PC-3 (cell line): ENCODE data around the gene DDX39B. TPM values are rescaled to one million over a fixed set of nuclear protein-coding genes. Genes with fewer than 3 reads are reported as not detected.

Source experiments
- ATAC-seq: fragments of 200-7000 bp; cut with Tn5 transposase; 2 replicates; pipeline ENCODE4 v1.9.1; 2020; ENCODE audit warnings: mild to moderate bottlenecking, moderate library complexity
- BruUV-seq: library from RNA; stranded (reverse); fragments of 400-500 nt; replicated peaks from 2 replicates; lab custom pipeline; 2021; lab: Mats Ljungman, UMichigan
- CTCF ChIA-PET: fragments of 300-600 bp; sonication (Branson Sonifier 250); formaldehyde crosslinking; loops from one replicate; lab custom pipeline; 2022; ENCODE audit warnings: antibody characterized with exemption; lab: Charles Lee
- POLR2A ChIA-PET: fragments of 300-600 bp; sonication (Branson Sonifier 250); formaldehyde crosslinking; loops from one replicate; lab custom pipeline; 2022; ENCODE audit warnings: antibody characterized with exemption; ENCODE audit not compliant: unreplicated experiment; lab: Charles Lee
- DNase-seq: peaks from one replicate; pipeline ENCODE4 v3.0.0-alpha.2; 2015
- H2AFZ ChIP-seq: fragments of 300-600 bp; sonication (generic); 2 replicates; pipeline ENCODE4 v1.6.0; 2016; ENCODE audit warnings: antibody characterized with exemption, low read length
- H3F3A ChIP-seq: fragments of 300-600 bp; sonication (generic); one replicate; pipeline ENCODE4 v1.6.0; 2017; ENCODE audit warnings: antibody characterized with exemption, low read length, control low read depth, mild to moderate bottlenecking; ENCODE audit not compliant: unreplicated experiment
- H3K27ac ChIP-seq: fragments of 300-600 bp; sonication (generic); 2 replicates; pipeline ENCODE4 v1.5.1; 2016; ENCODE audit warnings: mild to moderate bottlenecking, low read length
- H3K27me3 ChIP-seq: fragments of 300-600 bp; sonication (generic); 2 replicates; pipeline ENCODE4 v1.6.1; 2016; ENCODE audit warnings: low read length, mixed read lengths
- H3K36me3 ChIP-seq: fragments of 300-600 bp; sonication (generic); 2 replicates; pipeline ENCODE4 v1.6.1; 2016; ENCODE audit warnings: low read depth, mixed run types, low read length, mixed read lengths
- H3K4me1 ChIP-seq: fragments of 300-600 bp; sonication (generic); 2 replicates; pipeline ENCODE4 v1.5.1; 2016; ENCODE audit warnings: low read length; ENCODE audit not compliant: insufficient read depth
- H3K4me2 ChIP-seq: fragments of 300-600 bp; sonication (generic); 2 replicates; pipeline ENCODE4 v1.6.0; 2016; ENCODE audit warnings: low read length
- H3K4me3 ChIP-seq: fragments of 300-600 bp; sonication (generic); 2 replicates; pipeline ENCODE4 v1.5.1; 2016; ENCODE audit warnings: mild to moderate bottlenecking, low read length, mixed read lengths
- H3K79me2 ChIP-seq: fragments of 300-600 bp; sonication (generic); 2 replicates; pipeline ENCODE4 v1.6.1; 2017; ENCODE audit warnings: low read length, mixed read lengths
- H3K9ac ChIP-seq: fragments of 300-600 bp; sonication (generic); 2 replicates; pipeline ENCODE4 v1.6.0; 2016; ENCODE audit warnings: mild to moderate bottlenecking, low read length
- H3K9me2 ChIP-seq: fragments of 300-600 bp; sonication (generic); replicated peaks from 2 replicates; pipeline ENCODE4 v1.6.1; 2016; ENCODE audit warnings: mixed run types, low read length, mixed read lengths
- H3K9me3 ChIP-seq: fragments of 300-600 bp; sonication (generic); 2 replicates; pipeline ENCODE4 v1.6.1; 2016; ENCODE audit warnings: low read length, mixed read lengths
- H4K20me1 ChIP-seq: fragments of 300-600 bp; sonication (generic); 2 replicates; pipeline ENCODE4 v1.6.1; 2016; ENCODE audit warnings: low read length, mixed read lengths
- CTCF ChIP-seq: fragments of 300-600 bp; sonication (generic); conservative IDR thresholded peaks from 2 replicates; pipeline ENCODE4 v1.5.1; 2017; ENCODE audit warnings: antibody characterized with exemption, low read depth, mild to moderate bottlenecking, low read length
- EZH2 ChIP-seq: fragments of 300-600 bp; sonication (generic); IDR thresholded peaks from one replicate; pipeline ENCODE4 v1.6.1; 2017; ENCODE audit warnings: antibody characterized with exemption, mild to moderate bottlenecking, low read length; ENCODE audit not compliant: unreplicated experiment
- EZH2phosphoT487 ChIP-seq: fragments of 300-600 bp; sonication (generic); IDR thresholded peaks from 2 replicates; pipeline ENCODE4 v1.6.1; 2018; ENCODE audit warnings: mild to moderate bottlenecking, antibody characterized with exemption, low read length, borderline replicate concordance
- intact Hi-C: fragments of 100-400 bp; cut with micrococcal nuclease; formaldehyde crosslinking; loops from 2 replicates; pipeline ENCODE4 v1.9.0; 2023
- total RNA-seq: library from RNA; depleted of rRNA; stranded (reverse); fragments of >200 nt; gene quantifications from 2 replicates; pipeline ENCODE4 v1.2.3, GENCODE V29; 2014

The DDX39B gene
- total RNA-seq, 1 experiment from 2014 or later, result 465 TPM

- DNase-seq (peak; percentile 57), ATAC-seq (no peak)
- no TSS peak for BruUV-seq
- Histone ChIP-seq H3K9me3 (no peaks in the 10 kb centered on the region), H4K20me1 (no peaks in the 10 kb centered on the region), H3K36me3 (no peaks in the 10 kb centered on the region), H3F3A (no peaks in the 10 kb centered on the region), H3K27me3 (no peaks in the 10 kb centered on the region), H3K4me3 (no peak overlapping the region), H3K27ac (no peak overlapping the region), H3K9ac (no peak overlapping the region), H3K4me1 (peaks cover 11% of the 10 kb centered on the region; the same call in 1 of the 2 replicates), H3K79me2 (no peaks in the 10 kb centered on the region), H3K4me2 (peak overlapping the region; percentile 10; the same call in 1 of the 2 replicates), H3K9me2 (no peaks in the 10 kb centered on the region), H2AFZ (no peak overlapping the region)
- ChIA-PET CTCF (no interaction called here), POLR2A (no interaction called here)
- intact Hi-C loops, result no loop called here
- TF ChIP-seq EZH2phosphoT487, result no peak
- no peak for TF ChIP-seq CTCF
- TF ChIP-seq EZH2, result no peak
These were observed 36.6 kb upstream of the DDX39B start for GRCh38 chr6:31578184-31579118.

DNA sequence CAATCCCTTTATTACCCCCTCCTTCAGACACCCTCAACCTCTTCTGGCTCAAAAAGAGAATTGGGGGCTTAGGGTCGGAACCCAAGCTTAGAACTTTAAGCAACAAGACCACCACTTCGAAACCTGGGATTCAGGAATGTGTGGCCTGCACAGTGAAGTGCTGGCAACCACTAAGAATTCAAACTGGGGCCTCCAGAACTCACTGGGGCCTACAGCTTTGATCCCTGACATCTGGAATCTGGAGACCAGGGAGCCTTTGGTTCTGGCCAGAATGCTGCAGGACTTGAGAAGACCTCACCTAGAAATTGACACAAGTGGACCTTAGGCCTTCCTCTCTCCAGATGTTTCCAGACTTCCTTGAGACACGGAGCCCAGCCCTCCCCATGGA is 35.8 kb upstream of the DDX39B start:
- H3K79me2 ChIP-seq, result no peaks in the 10 kb centered on the region
- H3K4me1 ChIP-seq, result peaks cover 11% of the 10 kb centered on the region; the same call in 1 of the 2 replicates
- TF ChIP-seq EZH2phosphoT487, result no peak
- no peak for TF ChIP-seq EZH2
- TF ChIP-seq CTCF, result no peak
- no peak overlapping the region for H3K4me3 ChIP-seq
- H3K9me2 ChIP-seq, result no peaks in the 10 kb centered on the region
- no peak overlapping the region for H3K9ac ChIP-seq
- H3K9me3 ChIP-seq, result no peaks in the 10 kb centered on the region
- ATAC-seq, result no peak
- CTCF ChIA-PET, result interaction anchor here (0.6 kb wide), 1 partner anchor 21 kb away, joined by 3 read pairs; no protein-coding TSS in a partner anchor
- H3K27ac ChIP-seq, result no peak overlapping the region
- DNase-seq, result no peak
- no peak overlapping the region for H3K4me2 ChIP-seq
- no peak overlapping the region for H2AFZ ChIP-seq
- no peaks in the 10 kb centered on the region for H4K20me1 ChIP-seq
- H3K27me3 ChIP-seq, result no peaks in the 10 kb centered on the region
- intact Hi-C loops, result no loop called here
- POLR2A ChIA-PET, result no interaction called here
- no peaks in the 10 kb centered on the region for H3K36me3 ChIP-seq
- BruUV-seq, result no TSS peak
- no peaks in the 10 kb centered on the region for H3F3A ChIP-seq
